SK-N-MC (cell line): ENCODE data around the gene GFOD2.

Experiments used
- DNase-seq: peaks from one replicate; pipeline ENCODE4 v3.0.0-alpha.2; 2011; ENCODE audit warnings: low read depth, low spot score
- H3K27ac ChIP-seq: fragments of 200-600 bp; sonication (generic); 2 replicates; pipeline ENCODE4 v1.5.1; 2016; ENCODE audit warnings: mixed run types
- H3K36me3 ChIP-seq: fragments of 200-600 bp; sonication (generic); 2 replicates; pipeline ENCODE4 v1.6.1; 2017; ENCODE audit warnings: antibody characterized with exemption, low read length, mixed read lengths; ENCODE audit not compliant: insufficient read depth
- H3K4me3 ChIP-seq: fragments of 200-600 bp; sonication (generic); 2 replicates; pipeline ENCODE4 v1.5.1; 2016
- H3K9ac ChIP-seq: fragments of 200-600 bp; sonication (generic); 2 replicates; pipeline ENCODE4 v1.8.0; 2017; ENCODE audit warnings: mixed run types, mixed read lengths; ENCODE audit not compliant: insufficient read length
- H3K9me3 ChIP-seq: fragments of 200-600 bp; sonication (generic); 2 replicates; pipeline ENCODE4 v1.6.1; 2017; ENCODE audit warnings: low read depth, mild to moderate bottlenecking, antibody characterized with exemption, low read length, moderate library complexity, mixed read lengths
- EZH2 ChIP-seq: fragments of 200-600 bp; sonication (generic); IDR thresholded peaks from one replicate; pipeline ENCODE4 v1.6.1; 2017; ENCODE audit warnings: antibody characterized with exemption
- FOXP2 ChIP-seq: optimal IDR thresholded peaks from 2 replicates; pipeline ENCODE3; 2011; ENCODE audit warnings: mild to moderate bottlenecking, moderate library complexity; ENCODE audit not compliant: insufficient read depth; ENCODE audit errors: extremely low read length, control extremely low read depth
- POLR2AphosphoS5 ChIP-seq: IDR thresholded peaks from 2 replicates; pipeline ENCODE4 v1.6.1; 2012; ENCODE audit warnings: mild to moderate bottlenecking, low read depth, low read length, borderline replicate concordance

The GFOD2 gene

GRCh38 chr16:67641779-67642708 is 77.1 kb downstream of the GFOD2 start:
- Histone ChIP-seq H3K36me3 (peaks cover 10% of the 10 kb centered on the region; the same call in 1 of the 2 replicates), H3K27ac (no peak overlapping the region), H3K4me3 (no peak overlapping the region), H3K9ac (no peak overlapping the region), H3K9me3 (no peaks in the 10 kb centered on the region)
- TF ChIP-seq POLR2AphosphoS5 (no peak), FOXP2 (no peak), EZH2 (no peak)
- no peak for DNase-seq

DNA sequence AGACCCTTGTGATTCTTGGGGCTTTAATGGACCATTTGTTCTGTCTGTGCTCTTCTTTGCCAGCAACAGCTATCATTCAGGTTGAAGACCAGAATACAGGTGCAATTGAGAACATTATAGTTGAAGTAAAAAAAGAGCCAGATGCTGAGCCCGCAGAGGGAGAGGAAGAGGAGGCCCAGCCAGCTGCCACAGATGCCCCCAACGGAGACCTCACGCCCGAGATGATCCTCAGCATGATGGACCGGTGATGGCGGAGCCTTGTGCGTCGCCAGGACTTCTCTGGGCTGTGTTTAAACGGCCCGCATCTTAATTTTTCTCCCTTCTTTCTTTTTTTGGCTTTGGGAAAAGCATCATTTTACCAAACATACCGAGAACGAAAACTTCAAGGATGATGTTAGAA is 81.5 kb downstream of the GFOD2 start:
- TF ChIP-seq POLR2AphosphoS5 (no peak), FOXP2 (no peak), EZH2 (no peak)
- Histone ChIP-seq H3K36me3 (peaks cover 25% of the 10 kb centered on the region; the same call in 1 of the 2 replicates), H3K9me3 (no peaks in the 10 kb centered on the region), H3K9ac (no peak overlapping the region), H3K27ac (no peak overlapping the region), H3K4me3 (no peak overlapping the region)
- DNase-seq, result no peak

GRCh38 chr16:67636713-67637112 is 82.4 kb downstream of the GFOD2 start:
- H3K9ac ChIP-seq, result no peak overlapping the region
- no peak for DNase-seq
- no peak overlapping the region for H3K27ac ChIP-seq
- TF ChIP-seq POLR2AphosphoS5, result no peak
- no peak for TF ChIP-seq EZH2
- TF ChIP-seq FOXP2, result no peak
- H3K4me3 ChIP-seq, result no peak overlapping the region
- no peaks in the 10 kb centered on the region for H3K9me3 ChIP-seq
- H3K36me3 ChIP-seq, result peaks cover 25% of the 10 kb centered on the region; the same call in 1 of the 2 replicates

DNA sequence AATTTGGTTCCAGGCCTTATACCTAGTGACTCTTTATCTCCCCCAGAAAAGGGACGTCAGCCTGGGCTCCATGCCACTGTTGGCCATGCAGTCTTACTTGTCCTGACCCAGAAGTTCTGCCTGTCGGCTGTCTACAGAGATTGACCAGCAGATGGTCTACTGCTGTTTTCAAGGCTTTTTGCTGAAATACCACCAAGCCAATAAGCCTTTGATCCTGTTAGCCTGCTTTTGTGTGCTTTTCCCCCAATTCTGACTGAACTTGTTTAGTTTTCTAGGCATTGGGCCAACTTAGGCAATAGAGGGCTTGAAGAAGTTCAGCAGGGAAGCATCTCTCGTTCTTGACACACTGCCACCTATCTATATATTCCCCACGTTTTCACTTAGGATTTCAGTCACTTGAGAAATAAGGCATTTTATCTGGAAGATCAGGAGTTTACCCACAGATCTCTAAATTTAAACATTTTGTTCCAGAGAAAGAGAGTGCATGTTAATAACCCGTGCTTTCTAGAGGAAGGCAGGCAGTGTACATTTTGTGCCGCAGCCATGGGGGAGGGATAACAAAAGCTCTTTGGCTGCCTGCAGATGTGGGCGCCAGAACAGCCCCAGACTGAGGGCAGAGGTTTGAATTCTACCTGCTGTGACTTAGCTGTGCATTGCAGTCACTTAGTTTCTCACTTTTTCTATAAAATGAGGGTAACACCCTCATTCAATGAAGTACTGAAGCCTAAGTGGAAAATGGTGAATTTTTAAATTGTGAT is 86.5 kb downstream of the GFOD2 start:
- Histone ChIP-seq H3K9ac (no peak overlapping the region), H3K27ac (no peak overlapping the region), H3K36me3 (peaks cover 26% of the 10 kb centered on the region; the same call in 1 of the 2 replicates), H3K4me3 (no peak overlapping the region), H3K9me3 (no peaks in the 10 kb centered on the region)
- TF ChIP-seq FOXP2, result no peak
- no peak for TF ChIP-seq POLR2AphosphoS5
- TF ChIP-seq EZH2, result no peak
- DNase-seq, result no peak

DNA sequence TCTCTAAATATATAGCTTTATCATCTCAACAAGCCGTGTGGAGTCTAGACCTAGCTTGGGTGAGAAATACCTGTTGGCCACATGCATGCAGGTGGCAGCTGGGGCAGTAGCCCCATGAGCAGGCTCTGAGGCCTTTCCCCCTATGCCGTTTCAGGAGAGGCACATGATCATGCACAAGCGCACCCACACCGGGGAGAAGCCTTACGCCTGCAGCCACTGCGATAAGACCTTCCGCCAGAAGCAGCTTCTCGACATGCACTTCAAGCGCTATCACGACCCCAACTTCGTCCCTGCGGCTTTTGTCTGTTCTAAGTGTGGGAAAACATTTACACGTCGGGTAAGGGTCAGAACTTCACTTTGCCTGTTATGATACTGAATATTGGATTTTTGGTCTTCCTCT is 90.9 kb downstream of the GFOD2 start:
- Histone ChIP-seq H3K4me3 (no peak overlapping the region), H3K9ac (no peak overlapping the region), H3K27ac (no peak overlapping the region), H3K9me3 (no peaks in the 10 kb centered on the region), H3K36me3 (peaks cover 28% of the 10 kb centered on the region; the same call in 1 of the 2 replicates)
- TF ChIP-seq EZH2 (no peak), POLR2AphosphoS5 (no peak), FOXP2 (no peak)
- DNase-seq, result no peak
